ENCODE results near the gene NPW. TPM values are rescaled to one million over a fixed set of nuclear protein-coding genes. Genes with fewer than 3 reads are reported as not detected.
"Not testable (repeated sequence)": the region's sequence is repeated elsewhere in the genome, so short reads cannot be mapped to it uniquely, and the experiment has no call there.

NPW gene
- total RNA-seq, 1 donor from 2014 or later, result 0.58 TPM

GRCh38 chr16:2019921-2020831 is 591 bp downstream of the NPW start:
- no peak for DNase-seq (ENCODE audit: low spot score)

DNA sequence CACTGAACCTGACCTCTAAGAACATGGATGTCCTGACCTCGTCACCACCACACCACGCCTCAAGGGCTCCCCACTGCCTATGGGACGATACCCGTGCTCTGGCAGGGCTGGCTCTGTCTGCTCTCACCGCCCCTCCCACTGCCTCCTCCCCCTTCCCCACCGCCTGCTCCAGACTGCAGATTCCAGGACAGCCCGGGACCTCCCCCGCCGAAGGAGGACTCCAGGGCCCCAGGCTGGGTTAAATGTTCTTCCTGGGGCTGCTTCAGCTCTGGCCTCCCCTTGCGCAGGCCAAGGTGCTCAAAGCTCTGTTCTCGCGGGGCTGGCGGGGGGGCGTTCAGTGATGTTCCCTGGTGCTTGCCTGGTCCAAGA is 3.1 kb downstream of the NPW start:
- no peak for DNase-seq (ENCODE audit: low spot score)

DNA sequence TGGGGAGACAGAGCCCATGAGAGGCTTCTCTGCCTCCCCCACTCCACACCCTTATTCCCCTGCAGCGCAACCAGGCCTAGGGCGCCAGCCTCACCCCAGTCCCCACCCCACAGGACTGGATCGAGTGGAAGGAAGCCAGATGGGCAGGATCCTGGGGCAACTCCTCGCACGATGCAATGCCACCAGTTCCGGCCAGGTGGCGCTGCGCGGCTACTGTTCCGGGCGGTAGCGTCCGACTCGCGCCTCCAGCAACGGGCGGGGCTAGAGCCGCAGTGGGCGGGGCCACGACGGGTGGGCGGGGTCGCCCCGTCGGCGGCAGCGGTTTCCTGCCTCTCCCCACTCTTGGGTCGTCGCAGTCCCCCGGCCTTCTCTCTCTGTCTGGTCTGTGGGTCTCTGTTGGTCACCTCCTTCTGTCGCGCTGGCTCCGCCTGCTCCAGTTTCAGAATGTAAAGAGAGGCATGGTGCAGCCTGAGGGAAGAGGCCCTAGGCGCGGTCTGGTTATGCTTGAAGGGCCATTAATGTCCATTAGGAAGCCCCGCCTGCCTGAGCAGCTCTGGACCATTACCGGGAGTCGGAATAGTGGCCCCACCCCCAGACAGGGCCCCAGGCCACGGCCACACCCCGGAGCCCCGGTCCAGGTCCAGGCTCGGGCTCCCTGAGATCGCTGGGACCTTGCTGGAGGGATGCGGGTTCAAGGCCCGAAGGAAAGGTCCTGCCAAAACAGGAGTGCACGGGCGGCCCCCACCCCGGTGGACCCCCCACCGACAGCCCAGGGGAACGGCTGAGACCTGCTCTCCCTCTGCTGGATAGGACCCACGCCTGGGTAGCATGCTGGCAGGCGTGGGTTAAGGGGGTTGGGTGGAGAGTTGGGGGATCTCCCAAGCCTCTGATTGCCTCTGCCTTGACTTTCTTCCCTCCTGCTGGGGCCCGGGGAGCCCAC is 3.8 kb downstream of the NPW start:
- DNase-seq (ENCODE audit: low spot score), result peak; percentile 98

GRCh38 chr16:2024032-2024420 is 4.4 kb downstream of the NPW start:
- no peak for DNase-seq (ENCODE audit: low spot score)

DNA sequence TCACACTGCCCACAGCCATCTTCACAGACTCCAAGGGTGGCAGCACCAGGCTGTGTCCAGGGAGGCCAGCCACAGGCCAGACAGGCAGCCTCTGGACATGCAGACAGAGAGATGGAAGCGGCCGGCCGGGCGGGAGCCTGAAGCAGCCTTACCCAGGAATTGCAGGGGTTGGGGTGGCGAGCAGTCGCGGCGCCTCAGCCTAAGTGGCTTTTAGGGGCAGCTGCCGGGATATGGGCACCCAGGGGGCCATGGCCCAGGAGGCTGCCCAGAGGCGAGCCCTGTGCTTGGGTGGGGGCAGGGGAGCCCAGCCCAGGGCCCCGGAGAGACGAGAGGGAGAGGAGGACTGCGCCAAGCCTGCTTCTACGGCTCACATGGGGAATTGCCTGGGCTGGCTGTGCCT is 5.7 kb downstream of the NPW start:
- DNase-seq (ENCODE audit: low spot score), result no peak

GRCh38 chr16:2025878-2026460 is 6.4 kb downstream of the NPW start:
- no peak for DNase-seq (ENCODE audit: low spot score)

DNA sequence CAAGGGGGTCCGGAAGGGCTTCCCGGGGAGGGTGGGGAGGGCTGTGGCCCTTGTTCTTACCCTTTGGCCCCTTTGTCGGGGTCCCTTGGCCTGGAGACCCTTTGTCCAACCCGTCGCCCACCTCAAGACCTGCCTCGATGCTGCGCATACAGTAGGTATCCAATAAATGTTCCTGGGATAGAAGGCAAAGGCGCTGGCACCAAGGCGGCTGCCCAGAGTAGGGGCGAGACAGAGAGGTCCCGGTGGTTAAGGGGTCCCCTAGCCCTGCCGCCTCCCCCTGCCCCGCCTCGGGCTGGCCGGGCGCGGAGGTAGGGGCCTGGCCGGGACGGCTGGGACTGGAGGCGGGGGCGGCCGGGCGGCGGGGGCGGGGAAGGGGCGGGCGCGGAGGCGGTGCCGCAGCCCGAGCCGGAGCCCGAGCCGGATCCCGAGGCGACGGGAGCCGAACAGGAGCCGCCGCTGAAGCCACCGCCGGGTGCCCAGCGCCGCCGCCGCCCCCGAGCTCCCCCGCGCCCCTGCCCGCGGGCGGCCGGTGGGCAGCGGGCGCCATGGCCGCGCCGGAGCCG is 7.0 kb downstream of the NPW start, which contains the start of gene NHERF2:
Gene NHERF2 (plus strand): TSS at position 442 of the 563 bp plus-strand sequence. CDS start 104 bp downstream, at position 546.
- no peak for DNase-seq (ENCODE audit: low spot score)

- no peak for DNase-seq (ENCODE audit: low spot score)
These were observed 7.7 kb downstream of the NPW start for GRCh38 chr16:2027024-2028010.

- DNase-seq (ENCODE audit: low spot score), result no peak
These were observed 8.6 kb downstream of the NPW start for GRCh38 chr16:2028146-2028545.

DNA sequence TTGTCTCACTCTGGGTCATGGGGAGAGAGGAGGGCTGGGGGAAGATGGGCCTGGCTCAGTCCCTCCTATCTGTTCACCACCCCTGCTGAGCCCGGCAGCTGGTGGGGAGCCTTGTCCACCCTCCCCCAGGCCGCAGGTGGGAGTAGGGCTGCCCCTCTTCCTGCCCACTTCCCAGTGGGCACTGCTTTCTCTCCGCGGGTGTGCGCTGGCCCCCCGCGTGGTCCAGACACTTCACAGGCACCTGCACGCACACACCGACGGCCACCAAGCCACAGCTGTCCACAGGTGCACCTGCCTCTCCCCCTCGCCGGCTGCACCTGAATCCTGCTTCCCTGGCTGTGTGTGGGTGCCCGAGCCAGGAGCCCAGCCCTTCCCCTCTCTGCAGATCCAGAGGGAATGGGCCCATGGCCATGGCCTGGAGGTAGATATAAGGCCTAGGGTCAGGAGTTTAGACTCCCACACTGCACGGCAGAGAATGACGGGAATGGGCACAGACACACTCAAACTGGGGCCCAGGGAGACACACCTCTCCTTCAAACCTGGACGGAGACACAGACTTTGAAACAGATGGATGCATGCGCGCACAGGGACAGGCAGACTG is 9.1 kb downstream of the NPW start:
- DNase-seq (ENCODE audit: low spot score), result no peak

GRCh38 chr16:2029350-2029749 is 9.8 kb downstream of the NPW start:
- DNase-seq (ENCODE audit: low spot score), result no peak

- DNase-seq (ENCODE audit: low spot score), result no peak
These were observed 10.5 kb downstream of the NPW start for GRCh38 chr16:2030036-2030435.

GRCh38 chr16:2031081-2031577 is 11.5 kb downstream of the NPW start:
- DNase-seq (ENCODE audit: low spot score), result no peak

DNA sequence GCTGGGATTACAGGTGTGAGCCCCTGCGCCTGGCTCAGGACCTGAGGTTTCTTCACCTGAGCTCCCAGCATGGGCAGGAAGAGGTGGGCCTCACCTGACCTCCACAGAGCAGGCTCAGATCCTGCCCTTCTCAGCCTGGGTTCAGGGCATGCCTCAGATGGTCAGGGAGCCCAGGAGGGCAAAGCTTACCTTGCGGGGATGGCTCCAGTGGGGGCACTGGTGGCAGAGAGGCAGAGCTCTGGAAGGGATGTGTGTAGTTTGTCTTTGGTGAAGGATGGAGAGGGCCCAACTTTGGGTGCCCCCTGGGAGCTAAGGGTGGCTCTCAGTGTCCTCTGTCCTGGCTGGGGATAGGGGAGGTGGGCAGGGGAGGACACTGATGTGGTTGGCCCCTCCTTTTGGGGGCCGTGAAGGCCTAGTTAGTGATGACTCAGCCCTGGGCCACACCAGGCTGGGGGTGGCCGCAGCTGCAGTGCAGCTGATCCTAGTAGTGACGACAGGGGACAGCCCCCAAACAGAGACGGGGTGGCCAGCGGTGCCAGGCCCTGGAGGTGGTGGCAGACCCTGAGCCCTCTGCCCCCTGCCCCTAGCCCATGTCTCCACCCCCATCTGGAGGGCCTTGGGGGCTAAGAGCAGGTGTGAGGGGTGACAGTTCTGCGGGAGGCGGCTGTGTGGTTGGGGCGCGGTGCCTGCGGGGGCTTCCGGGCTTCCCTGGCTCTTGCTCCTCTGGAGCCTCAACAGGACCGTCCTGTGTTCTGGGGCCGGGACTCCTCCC is 12.9 kb downstream of the NPW start:
- no peak for DNase-seq (ENCODE audit: low spot score)

- no peak for DNase-seq (ENCODE audit: low spot score)
These were observed 13.7 kb downstream of the NPW start for GRCh38 chr16:2033057-2033908.

DNA sequence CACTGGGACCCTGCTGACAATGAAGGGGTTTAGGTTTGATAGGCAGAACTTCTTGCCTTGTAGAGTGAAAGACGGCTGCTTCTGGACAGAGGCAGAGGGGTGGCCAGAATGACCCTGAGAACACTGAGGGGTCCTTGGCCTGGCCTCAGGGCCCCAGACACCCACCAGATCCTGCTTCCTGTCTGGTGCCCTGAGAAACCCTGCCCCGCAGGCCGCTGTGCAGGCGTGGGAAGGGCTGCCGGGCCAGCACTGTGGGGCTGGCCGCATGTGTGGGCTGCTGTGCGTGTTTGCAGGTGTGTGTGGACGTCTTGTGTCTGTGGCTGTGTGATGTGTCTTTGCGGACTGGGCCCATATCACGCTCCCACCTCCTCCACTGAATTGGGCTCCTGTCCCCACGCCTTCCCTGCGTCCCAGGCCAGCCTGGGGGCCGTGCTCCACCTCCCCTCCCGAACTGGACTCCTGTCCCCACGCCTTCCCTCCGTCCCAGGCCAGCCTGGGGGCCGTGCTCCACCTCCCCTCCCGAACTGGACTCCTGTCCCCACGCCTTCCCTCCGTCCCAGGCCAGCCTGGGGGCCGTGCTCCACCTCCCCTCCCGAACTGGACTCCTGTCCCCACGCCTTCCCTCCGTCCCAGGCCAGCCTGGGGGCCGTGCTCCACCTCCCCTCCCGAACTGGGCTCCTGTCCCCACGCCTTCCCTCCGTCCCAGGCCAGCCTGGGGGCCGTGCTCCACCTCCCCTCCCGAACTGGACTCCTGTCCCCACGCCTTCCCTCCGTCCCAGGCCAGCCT is 14.5 kb downstream of the NPW start:
- not testable (repeated sequence) for DNase-seq (ENCODE audit: low spot score)

All from mesenteric fat pad (tissue), 1 donor.